Ovary (tissue), 9 donors: Measurements from ENCODE around the gene SNTA1. TPM values are rescaled to one million over a fixed set of nuclear protein-coding genes. Genes with fewer than 3 reads are reported as not detected.
"Not testable (repeated sequence)": the region's sequence is repeated elsewhere in the genome, so short reads cannot be mapped to it uniquely, and the experiment has no call there.

Source experiments
- DNase-seq, 5 donors: peaks; one replicate each; pipeline ENCODE4 v3.0.0-alpha.2; 2019 to 2020
- H3K27ac ChIP-seq, 2 donors: fragments of 200-600 bp; one replicate each; pipeline versions ENCODE4 v1.5.1 to v1.8.0; 2019 to 2022
- H3K27me3 ChIP-seq: fragments of 200-600 bp; one replicate; pipeline ENCODE4 v1.8.0; 2022
- H3K36me3 ChIP-seq: fragments of 200-600 bp; sonication (generic); one replicate; pipeline ENCODE4 v1.5.1; 2019
- H3K4me1 ChIP-seq: one replicate; pipeline ENCODE4 v1.8.1; 2013; ENCODE audit warnings: mild to moderate bottlenecking, moderate library complexity; ENCODE audit not compliant: insufficient read depth
- H3K4me3 ChIP-seq: fragments of 200-600 bp; sonication (generic); one replicate; pipeline ENCODE4 v1.5.1; 2017
- H3K9me3 ChIP-seq, 2 donors: fragments of 200-600 bp in 1 of 2; sonication (generic) in 1 of 2; one replicate each; pipeline versions ENCODE4 v1.5.1 to v1.8.1; 2013 to 2019; ENCODE audit warnings: mild to moderate bottlenecking in 1 of 2, moderate library complexity in 1 of 2
- EP300 ChIP-seq: sonication (generic); formaldehyde crosslinking; IDR thresholded peaks from one replicate; pipeline ENCODE4 v1.6.1; 2017; ENCODE audit warnings: antibody characterized with exemption
- POLR2A ChIP-seq: fragments of 450-650 bp; IDR thresholded peaks from one replicate; pipeline ENCODE4 v1.6.1; 2017; ENCODE audit warnings: antibody characterized with exemption, mild to moderate bottlenecking, moderate library complexity
- WGBS, 3 donors: extraction: QIAGEN DNeasy Blood & Tissue Kit in 1 of 3; methylation state at CpG; one replicate each; pipeline versions ENCODE4 v1.1.5 to v1.1.7; 2013 to 2017; 5-methylcytosine and 5-hydroxymethylcytosine counted together
- intact Hi-C, 4 donors: fragments of 100-400 bp; cut with DNase I; formaldehyde crosslinking; loops; one replicate each; pipeline versions ENCODE4 v1.11.0 to v1.15.1; 2022 to 2023
- polyA plus RNA-seq, 2 donors: library from polyadenylated mRNA; stranded (reverse); fragments of 200-250 nt in 1 of 2; fragments of 350-450 nt in 1 of 2; fragmentation: Illumina TruSeq in 1 of 2; extraction: RNeasy Lipid Tissue Mini Kit (QIAGEN cat#74804) in 1 of 2; gene quantifications; one replicate each; pipeline ENCODE4 v1.2.3, GENCODE V29; 2013 to 2014
- total RNA-seq, 7 donors: library from RNA; depleted of rRNA in 2 of 7; stranded (reverse); fragments of >200 nt in 2 of 7; fragmentation: NEBNext Ultra II Directional in 3 of 7; extraction: Animal tissue kit (Norgen Biotek cat#: 25700) in 3 of 7; gene quantifications; one replicate each; pipeline versions ENCODE4 v1.1.0 to v1.2.4, GENCODE V29; 2016 to 2023
- TF ChIP-seq, protein P1 (sequence below), 3 donors: fragments of 450-650 bp in 2 of 3; fragments of 200-600 bp in 1 of 3; IDR thresholded peaks; one replicate each; pipeline versions ENCODE4 v1.5.1 to v1.8.0; 2016 to 2022; ENCODE audit warnings: antibody characterized with exemption in 3 of 3, mild to moderate bottlenecking in 1 of 3
- donor health status: DM: no; HTN: no; CAD: no; lungs with moderate emphysema.
- donor health status: DM: no; HTN: no; CAD: no.
- donor health status: Bipolar disorder and iron deficiency.
- donor health status: DM: yes; HTN: yes; CAD: no.
- donor health status: DM: no; HTN: no; CAD: no.
- donor health status: DM: yes; HTN: yes; CAD: no.

SNTA1 gene
- total and polyA plus RNA-seq, 9 donors = 6.3 to 31.5 (median 20.2) TPM

- peak; percentile 100 for DNase-seq
- Histone ChIP-seq H3K27ac (peak overlapping the region; percentile 86 to 94), H3K9me3 (no peaks in the 10 kb centered on the region), H3K27me3 (no peaks in the 10 kb centered on the region), H3K4me3 (peak overlapping the region; percentile 45), H3K4me1 (peaks cover 6% of the 10 kb centered on the region), H3K36me3 (no peaks in the 10 kb centered on the region)
- intact Hi-C loops = loop anchor here in 1 of 4 donors (10.0 kb wide), 1 partner anchor 155 kb away; no protein-coding TSS in a partner anchor
- peak; percentile 98 for TF ChIP-seq POLR2A
- TF ChIP-seq, protein P1, sequence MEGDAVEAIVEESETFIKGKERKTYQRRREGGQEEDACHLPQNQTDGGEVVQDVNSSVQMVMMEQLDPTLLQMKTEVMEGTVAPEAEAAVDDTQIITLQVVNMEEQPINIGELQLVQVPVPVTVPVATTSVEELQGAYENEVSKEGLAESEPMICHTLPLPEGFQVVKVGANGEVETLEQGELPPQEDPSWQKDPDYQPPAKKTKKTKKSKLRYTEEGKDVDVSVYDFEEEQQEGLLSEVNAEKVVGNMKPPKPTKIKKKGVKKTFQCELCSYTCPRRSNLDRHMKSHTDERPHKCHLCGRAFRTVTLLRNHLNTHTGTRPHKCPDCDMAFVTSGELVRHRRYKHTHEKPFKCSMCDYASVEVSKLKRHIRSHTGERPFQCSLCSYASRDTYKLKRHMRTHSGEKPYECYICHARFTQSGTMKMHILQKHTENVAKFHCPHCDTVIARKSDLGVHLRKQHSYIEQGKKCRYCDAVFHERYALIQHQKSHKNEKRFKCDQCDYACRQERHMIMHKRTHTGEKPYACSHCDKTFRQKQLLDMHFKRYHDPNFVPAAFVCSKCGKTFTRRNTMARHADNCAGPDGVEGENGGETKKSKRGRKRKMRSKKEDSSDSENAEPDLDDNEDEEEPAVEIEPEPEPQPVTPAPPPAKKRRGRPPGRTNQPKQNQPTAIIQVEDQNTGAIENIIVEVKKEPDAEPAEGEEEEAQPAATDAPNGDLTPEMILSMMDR (IDR thresholded peaks at IDR 0.05) = no peak
- TF ChIP-seq EP300 = peak; percentile 86
- 1 to 2% (median 1%) methylated on average over 31 to 36 of the region's 36 CpGs for WGBS, 3 donors
Observed at GRCh38 chr20:33489495-33490022, 46.0 kb upstream of the SNTA1 start.

DNA sequence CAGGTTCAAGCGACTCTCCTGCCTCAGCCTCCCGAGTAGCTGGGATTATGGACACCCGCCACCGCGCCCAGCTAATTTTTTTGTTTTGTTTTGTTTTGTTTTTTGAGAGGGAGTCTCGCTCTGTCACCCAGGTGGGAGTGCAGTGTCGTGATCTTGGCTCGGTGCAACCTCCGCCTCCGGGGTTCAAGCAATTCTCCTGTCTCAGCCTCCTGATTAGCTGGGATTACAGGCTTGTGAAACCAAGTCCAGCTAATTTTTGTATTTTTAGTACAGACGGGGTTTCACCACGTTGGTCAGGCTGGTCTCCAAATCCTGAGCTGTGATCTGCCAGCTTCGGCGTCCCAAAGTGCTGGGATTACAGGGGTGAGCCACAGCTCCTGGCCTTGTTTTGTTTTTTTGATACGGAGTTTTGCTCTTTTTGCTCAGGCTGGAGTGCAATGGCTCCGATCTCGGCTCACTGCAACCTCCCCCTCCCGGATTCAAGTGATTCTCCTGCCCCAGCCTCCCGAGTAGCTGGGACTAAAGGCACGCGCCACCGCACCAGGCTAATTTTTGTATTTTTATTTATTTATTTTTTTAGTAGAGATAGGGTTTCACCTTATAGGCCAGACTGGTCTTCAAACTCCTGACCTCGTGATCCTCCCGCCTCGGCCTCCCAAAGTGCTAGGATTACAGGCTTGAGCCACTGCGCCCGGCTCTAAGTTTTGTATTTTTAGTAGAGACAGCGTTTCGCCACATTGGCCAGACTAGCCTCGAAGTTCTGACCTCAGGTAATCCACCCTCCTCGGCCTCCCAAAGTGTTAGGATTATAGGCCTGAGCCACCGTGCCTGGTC, 45.3 kb upstream of the SNTA1 start:
- H3K9me3 ChIP-seq, H3K27me3 ChIP-seq, intact Hi-C loops, H3K4me1 ChIP-seq, H3K36me3 ChIP-seq: not testable (repeated sequence)
- Histone ChIP-seq H3K4me3 (peak overlapping the region; percentile 45), H3K27ac (peak overlapping the region; percentile 86 to 94)
- DNase-seq = peak in 4 of 5 donors; percentile 25 to 48 (median 40)
- 90 to 93% (median 90%) methylated on average over 32 of the region's 32 CpGs for WGBS, 3 donors

GRCh38 chr20:33488201-33488600, 44.6 kb upstream of the SNTA1 start:
- Histone ChIP-seq H3K9me3 (no peaks in the 10 kb centered on the region), H3K27ac (no peak overlapping the region), H3K27me3 (no peaks in the 10 kb centered on the region), H3K4me3 (no peak overlapping the region), H3K4me1 (peaks cover 6% of the 10 kb centered on the region), H3K36me3 (no peaks in the 10 kb centered on the region)
- 92 to 94% (median 93%) methylated on average over 10 of the region's 10 CpGs for WGBS, 3 donors
- no peak for TF ChIP-seq POLR2A
- TF ChIP-seq, protein P1 (IDR thresholded peaks at IDR 0.05) = no peak
- no peak for TF ChIP-seq EP300
- intact Hi-C loops = no loop called here
- peak in 1 of 5 donors; percentile 28 for DNase-seq

DNA sequence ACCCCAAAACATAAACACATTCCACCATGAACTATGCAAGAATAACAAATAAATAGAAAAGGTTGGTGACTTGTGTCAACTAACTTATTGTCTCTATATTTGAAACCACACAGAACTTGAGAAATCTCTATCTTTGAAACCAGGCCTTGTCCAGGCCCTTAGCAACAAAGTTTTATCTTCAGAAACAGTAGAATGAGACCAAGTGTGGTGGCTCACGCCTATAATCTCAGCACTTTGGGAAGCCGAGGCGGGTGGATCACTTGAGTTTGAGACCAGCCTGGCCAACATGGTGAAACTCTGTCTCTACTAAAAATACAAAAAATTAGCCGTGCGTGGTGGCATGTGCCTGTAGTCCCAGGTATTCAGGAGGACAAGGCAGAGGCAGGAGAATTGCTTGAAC, 39.6 kb upstream of the SNTA1 start:
- H3K4me3 ChIP-seq, H3K36me3 ChIP-seq, DNase-seq, H3K27me3 ChIP-seq, H3K9me3 ChIP-seq, intact Hi-C loops, H3K27ac ChIP-seq, H3K4me1 ChIP-seq: not testable (repeated sequence)
- 92 to 94% (median 93%) methylated on average over 5 of the region's 5 CpGs for WGBS, 3 donors

DNA sequence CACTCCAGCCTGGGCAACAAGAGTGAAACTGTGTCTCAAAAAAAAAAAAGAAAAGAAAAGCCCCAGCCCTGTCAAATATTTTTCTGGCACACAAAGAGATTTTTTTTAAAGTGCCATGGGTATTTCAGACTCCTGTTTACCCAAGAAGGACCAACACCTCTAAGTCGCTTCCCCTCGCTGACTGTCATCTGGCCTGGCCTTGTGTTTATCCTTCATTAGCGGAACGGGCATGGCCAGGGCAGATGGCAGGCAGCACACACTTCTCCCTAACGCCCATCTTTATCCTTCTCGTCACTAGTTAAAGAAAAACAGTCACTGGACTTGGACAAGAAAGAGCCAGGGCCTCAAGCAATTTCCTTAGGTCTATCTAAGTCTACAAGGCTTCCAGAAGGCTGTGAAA, 39.0 kb upstream of the SNTA1 start:
- no peaks in the 10 kb centered on the region for H3K9me3 ChIP-seq
- WGBS, 3 donors = 84 to 87% (median 86%) methylated on average over 6 of the region's 6 CpGs
- DNase-seq = no peak
- no peak overlapping the region for H3K27ac ChIP-seq
- H3K4me3 ChIP-seq = no peak overlapping the region
- H3K4me1 ChIP-seq = no peaks in the 10 kb centered on the region
- H3K27me3 ChIP-seq = no peaks in the 10 kb centered on the region
- TF ChIP-seq POLR2A (no peak), EP300 (no peak)
- TF ChIP-seq, protein P1 (IDR thresholded peaks at IDR 0.05) = no peak
- no peaks in the 10 kb centered on the region for H3K36me3 ChIP-seq
- intact Hi-C loops = no loop called here
